ENCODE data around the gene UBAC2. TPM values are rescaled to one million over a fixed set of nuclear protein-coding genes. Genes with fewer than 3 reads are reported as not detected.
"Not testable (repeated sequence)": the region's sequence is repeated elsewhere in the genome, so short reads cannot be mapped to it uniquely, and the experiment has no call there.

Gene UBAC2
- total RNA-seq, 4 donors from 2014 or later = 51.0 to 71.5 (median 61.1) TPM

DNA sequence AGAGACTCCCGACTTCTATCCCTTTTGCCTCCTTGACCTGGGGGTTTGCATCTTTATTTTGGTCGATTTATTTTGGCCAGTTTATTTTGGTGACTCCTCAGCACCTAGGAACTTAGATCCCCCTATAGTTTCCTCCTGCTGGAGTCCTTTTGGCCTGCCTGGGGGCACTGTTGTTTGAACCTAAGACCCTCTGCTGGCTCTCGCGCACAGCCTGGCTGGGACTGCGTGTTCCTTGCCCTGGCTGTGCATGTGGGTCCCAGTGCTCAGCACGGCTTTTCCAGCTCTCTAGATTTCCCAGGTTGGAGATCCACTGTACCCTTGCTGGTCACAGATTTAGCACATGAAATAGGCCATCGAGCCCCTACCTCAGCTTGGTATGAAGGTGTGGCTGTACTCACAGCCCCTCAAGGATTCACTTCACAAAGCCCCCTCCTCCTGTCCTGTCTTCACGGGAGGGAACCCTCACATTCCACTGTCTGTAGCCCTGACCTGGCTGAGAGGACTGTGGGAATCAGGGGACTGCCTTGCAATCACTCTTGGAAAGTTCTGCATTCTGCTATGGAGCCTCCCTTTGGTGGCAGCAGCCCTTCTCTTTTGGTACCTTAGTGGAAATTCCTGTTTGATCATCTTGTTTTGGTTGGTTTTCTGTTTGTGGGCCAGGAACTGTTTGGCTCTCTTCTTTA lies 8.3 kb downstream of the UBAC2 start:
- H3K27me3 ChIP-seq = no peaks in the 10 kb centered on the region
- no peaks in the 10 kb centered on the region for H3K36me3 ChIP-seq
- in situ Hi-C loops (cut with MboI; ENCODE audit: low sequenced_read_pairs in 4 of 4) (no loop called here), intact Hi-C loops (cut with DNase I; ENCODE audit: low total_unique reads) (loop anchor here (10.0 kb wide), 1 partner anchor 396 kb away; the partner anchor contains the start of gene CLYBL)
- no peak for ATAC-seq
- peaks cover 4 to 15% of the 10 kb centered on the region in 2 donors for H3K4me1 ChIP-seq
- no peak overlapping the region for H3K4me3 ChIP-seq
- no peak for DNase-seq
- TF ChIP-seq POLR2A (IDR thresholded peaks at IDR 0.05) = no peak
- TF ChIP-seq, protein P1, sequence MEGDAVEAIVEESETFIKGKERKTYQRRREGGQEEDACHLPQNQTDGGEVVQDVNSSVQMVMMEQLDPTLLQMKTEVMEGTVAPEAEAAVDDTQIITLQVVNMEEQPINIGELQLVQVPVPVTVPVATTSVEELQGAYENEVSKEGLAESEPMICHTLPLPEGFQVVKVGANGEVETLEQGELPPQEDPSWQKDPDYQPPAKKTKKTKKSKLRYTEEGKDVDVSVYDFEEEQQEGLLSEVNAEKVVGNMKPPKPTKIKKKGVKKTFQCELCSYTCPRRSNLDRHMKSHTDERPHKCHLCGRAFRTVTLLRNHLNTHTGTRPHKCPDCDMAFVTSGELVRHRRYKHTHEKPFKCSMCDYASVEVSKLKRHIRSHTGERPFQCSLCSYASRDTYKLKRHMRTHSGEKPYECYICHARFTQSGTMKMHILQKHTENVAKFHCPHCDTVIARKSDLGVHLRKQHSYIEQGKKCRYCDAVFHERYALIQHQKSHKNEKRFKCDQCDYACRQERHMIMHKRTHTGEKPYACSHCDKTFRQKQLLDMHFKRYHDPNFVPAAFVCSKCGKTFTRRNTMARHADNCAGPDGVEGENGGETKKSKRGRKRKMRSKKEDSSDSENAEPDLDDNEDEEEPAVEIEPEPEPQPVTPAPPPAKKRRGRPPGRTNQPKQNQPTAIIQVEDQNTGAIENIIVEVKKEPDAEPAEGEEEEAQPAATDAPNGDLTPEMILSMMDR (IDR thresholded peaks at IDR 0.05 in 4 of 5, conservative IDR thresholded peaks at IDR 0.05 in 1 of 5) = no peak
- peak overlapping the region in 2 of 4 donors; percentile 15 to 42 for H3K27ac ChIP-seq
- H3K9me3 ChIP-seq = no peaks in the 10 kb centered on the region

DNA sequence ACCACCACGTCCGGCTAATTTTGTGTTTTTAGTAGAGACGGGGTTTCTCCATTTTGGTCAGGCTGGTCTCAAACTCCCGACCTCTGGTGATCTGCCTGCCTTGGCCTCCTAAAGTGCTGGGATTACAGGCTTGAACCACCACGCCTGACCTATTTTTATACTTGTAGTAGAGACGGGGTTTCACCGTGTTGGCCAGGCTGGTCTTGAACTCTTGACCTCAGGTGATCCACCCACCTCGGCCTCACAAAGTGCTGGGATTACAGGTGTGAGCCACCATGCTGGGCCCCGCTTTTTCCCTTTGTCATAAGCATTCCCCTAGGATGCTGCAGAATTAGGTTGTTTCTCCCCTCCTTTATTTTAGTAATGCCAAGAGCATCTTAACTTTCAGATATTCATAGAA lies 10.0 kb downstream of the UBAC2 start:
- H3K27me3 ChIP-seq; DNase-seq; ATAC-seq; intact Hi-C loops (cut with DNase I; ENCODE audit: low total_unique reads); in situ Hi-C loops (cut with MboI; ENCODE audit: low sequenced_read_pairs in 4 of 4); H3K27ac ChIP-seq; H3K36me3 ChIP-seq; H3K4me3 ChIP-seq; H3K9me3 ChIP-seq: not testable (repeated sequence)
- peaks cover 7 to 11% of the 10 kb centered on the region in 2 donors for H3K4me1 ChIP-seq

DNA sequence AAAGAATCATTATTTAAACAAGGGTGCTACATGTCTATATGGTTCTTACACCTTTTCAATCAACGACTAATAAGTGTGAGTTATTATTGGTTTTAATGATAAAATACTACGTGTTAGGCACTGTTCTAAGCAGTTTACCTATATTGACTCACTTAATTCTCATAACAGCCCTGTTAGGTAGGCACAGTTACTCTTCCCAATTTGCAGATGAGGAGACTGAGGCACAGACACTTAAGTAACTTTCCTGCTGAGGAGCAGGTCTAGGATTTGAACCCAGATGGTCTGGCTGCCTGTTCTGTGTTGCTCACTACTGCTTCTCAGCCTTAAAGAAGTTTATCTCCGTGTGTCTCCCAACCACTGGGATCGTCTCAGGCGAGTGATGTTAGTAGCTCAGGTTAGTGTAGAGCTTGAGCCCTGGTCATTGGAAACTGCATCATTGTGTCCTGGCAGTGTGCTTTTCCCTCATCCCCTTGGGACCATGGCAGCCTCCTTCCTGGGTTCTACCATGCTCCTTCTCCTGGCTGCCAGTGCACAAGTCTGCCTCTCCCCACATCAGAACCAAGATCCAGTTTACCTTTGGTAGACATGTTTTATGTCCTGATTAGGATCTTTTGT lies 10.9 kb downstream of the UBAC2 start:
- TF ChIP-seq POLR2A (IDR thresholded peaks at IDR 0.05) = no peak
- TF ChIP-seq, protein P1 (IDR thresholded peaks at IDR 0.05 in 4 of 5, conservative IDR thresholded peaks at IDR 0.05 in 1 of 5) = no peak
- Histone ChIP-seq H3K27me3 (no peaks in the 10 kb centered on the region), H3K4me3 (no peak overlapping the region), H3K9me3 (no peaks in the 10 kb centered on the region), H3K27ac (no peak overlapping the region), H3K36me3 (no peaks in the 10 kb centered on the region), H3K4me1 (peaks cover 13 to 17% of the 10 kb centered on the region in 2 donors)
- ATAC-seq = no peak
- intact Hi-C loops (cut with DNase I; ENCODE audit: low total_unique reads) (no loop called here), in situ Hi-C loops (cut with MboI; ENCODE audit: low sequenced_read_pairs in 4 of 4) (no loop called here)
- DNase-seq = no peak

DNA sequence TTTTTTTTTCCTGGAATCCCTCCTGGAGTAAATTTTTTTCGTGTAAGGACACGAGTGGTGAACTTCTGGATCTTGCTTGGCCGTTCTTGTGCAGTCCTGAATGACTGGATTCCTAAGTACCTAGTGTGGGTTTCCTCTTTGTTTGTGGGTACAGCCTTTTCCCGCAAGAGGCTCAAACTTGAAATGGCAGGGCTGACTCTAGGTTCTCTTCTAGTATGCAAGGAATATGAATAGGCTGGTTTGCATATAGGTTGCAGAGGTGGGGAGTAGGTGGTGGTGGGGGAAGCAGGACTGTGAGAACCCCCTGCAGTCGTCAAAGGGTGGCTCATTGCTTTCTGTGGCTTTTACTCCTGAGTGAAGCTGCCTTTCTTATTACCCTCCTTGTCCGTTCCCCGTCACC lies 13.6 kb downstream of the UBAC2 start:
- peaks cover 25 to 31% of the 10 kb centered on the region in 2 donors for H3K4me1 ChIP-seq
- no peak for TF ChIP-seq POLR2A (IDR thresholded peaks at IDR 0.05)
- TF ChIP-seq, protein P1 (IDR thresholded peaks at IDR 0.05 in 4 of 5, conservative IDR thresholded peaks at IDR 0.05 in 1 of 5) = no peak
- no peaks in the 10 kb centered on the region for H3K27me3 ChIP-seq
- no peaks in the 10 kb centered on the region for H3K36me3 ChIP-seq
- H3K27ac ChIP-seq = peak overlapping the region in 1 of 4 donors; percentile 84
- ATAC-seq = no peak
- H3K4me3 ChIP-seq = no peak overlapping the region
- intact Hi-C loops (cut with DNase I; ENCODE audit: low total_unique reads) (no loop called here), in situ Hi-C loops (cut with MboI; ENCODE audit: low sequenced_read_pairs in 4 of 4) (no loop called here)
- DNase-seq = no peak
- H3K9me3 ChIP-seq = no peaks in the 10 kb centered on the region

DNA sequence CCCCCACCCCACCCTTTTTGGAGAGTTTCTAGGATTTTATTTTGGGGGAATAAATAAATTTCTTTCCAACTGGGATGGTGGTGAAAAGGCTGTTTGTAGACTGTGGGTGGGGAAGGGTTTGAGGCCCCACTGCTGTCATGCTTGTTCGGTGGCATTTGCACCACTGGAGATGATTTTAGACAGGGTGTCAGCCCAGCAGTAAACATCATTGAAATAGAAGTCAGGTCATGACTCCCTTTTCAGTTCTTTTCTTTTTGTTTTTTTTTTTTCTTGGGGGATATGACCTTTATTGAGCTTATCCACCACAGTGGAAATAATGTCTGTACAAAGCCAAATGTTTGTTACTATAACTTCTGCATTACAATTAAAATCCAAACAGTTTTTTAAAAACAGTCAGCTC lies 14.1 kb downstream of the UBAC2 start:
- no peak for DNase-seq
- H3K27me3 ChIP-seq = no peaks in the 10 kb centered on the region
- no peaks in the 10 kb centered on the region for H3K9me3 ChIP-seq
- intact Hi-C loops (cut with DNase I; ENCODE audit: low total_unique reads) (loop anchor here (5.0 kb wide), 1 partner anchor 53 kb away; no protein-coding TSS in a partner anchor), in situ Hi-C loops (cut with MboI; ENCODE audit: low sequenced_read_pairs in 4 of 4) (no loop called here)
- peak overlapping the region in 1 of 4 donors; percentile 84 for H3K27ac ChIP-seq
- H3K4me3 ChIP-seq = no peak overlapping the region
- peaks cover 30 to 35% of the 10 kb centered on the region in 2 donors for H3K4me1 ChIP-seq
- ATAC-seq = no peak
- no peak for TF ChIP-seq POLR2A (IDR thresholded peaks at IDR 0.05)
- TF ChIP-seq, protein P1 (IDR thresholded peaks at IDR 0.05 in 4 of 5, conservative IDR thresholded peaks at IDR 0.05 in 1 of 5) = no peak
- no peaks in the 10 kb centered on the region for H3K36me3 ChIP-seq
